AG04450 (cell line): ENCODE results near the gene POLD2. TPM values are rescaled to one million over a fixed set of nuclear protein-coding genes. Genes with fewer than 3 reads are reported as not detected.

Source experiments
- CTCF ChIA-PET: fragments of 300-600, 350-600 bp; formaldehyde crosslinking; extraction: SDS; loops from one replicate; lab custom pipeline; 2022; ENCODE audit warnings: antibody characterized with exemption, inconsistent platforms; lab: Charles Lee
- POLR2A ChIA-PET: fragments of 350-600 bp; formaldehyde crosslinking; extraction: SDS; loops from one replicate; lab custom pipeline; 2021; ENCODE audit warnings: antibody characterized with exemption, inconsistent platforms; lab: Yijun Ruan, JAX
- DNase-seq: peaks from one replicate; pipeline ENCODE4 v3.0.0-alpha.2; 2011; ENCODE audit warnings: low read depth, low spot score
- H3K27ac ChIP-seq: one replicate; pipeline ENCODE4 v1.5.1; 2012; ENCODE audit warnings: low read depth, low read length, control low read depth
- H3K27me3 ChIP-seq: one replicate; pipeline ENCODE4 v1.6.0; 2012; ENCODE audit warnings: low read length; ENCODE audit not compliant: control insufficient read depth, insufficient read depth
- H3K4me3 ChIP-seq: 2 replicates; pipeline ENCODE4 v1.5.1; 2011; ENCODE audit warnings: mild to moderate bottlenecking, low read depth, low read length, control low read depth
- H3K9me3 ChIP-seq: 2 replicates; pipeline ENCODE4 v1.5.1; 2012; ENCODE audit warnings: low read length; ENCODE audit not compliant: control insufficient read depth, insufficient read depth
- CTCF ChIP-seq: IDR thresholded peaks from 2 replicates; pipeline ENCODE4 v1.5.1; 2011; ENCODE audit warnings: low read depth, low read length, control low read depth, inconsistent platforms
- polyA plus RNA-seq: library from polyadenylated mRNA; depleted of rRNA; stranded (reverse); fragments of >200 nt; gene quantifications from 2 replicates; pipeline ENCODE4 v1.2.3, GENCODE V29; 2011

Gene POLD2
- polyA plus RNA-seq, 1 experiment = 64.8 TPM

GRCh38 chr7:44155191-44156185 is 32.1 kb upstream of the POLD2 start:
- no peak overlapping the region for H3K27ac ChIP-seq
- TF ChIP-seq CTCF = no peak
- H3K27me3 ChIP-seq = no peaks in the 10 kb centered on the region
- ChIA-PET CTCF (no interaction called here), POLR2A (no interaction called here)
- no peak overlapping the region for H3K4me3 ChIP-seq
- no peaks in the 10 kb centered on the region for H3K9me3 ChIP-seq
- DNase-seq = no peak

- no peak for TF ChIP-seq CTCF
- H3K9me3 ChIP-seq = no peaks in the 10 kb centered on the region
- CTCF ChIA-PET = no interaction called here
- DNase-seq = no peak
- H3K4me3 ChIP-seq = no peak overlapping the region
- H3K27ac ChIP-seq = no peak overlapping the region
- POLR2A ChIA-PET = no interaction called here
- no peaks in the 10 kb centered on the region for H3K27me3 ChIP-seq
Observed at GRCh38 chr7:44154703-44155102, 31.4 kb upstream of the POLD2 start.

DNA sequence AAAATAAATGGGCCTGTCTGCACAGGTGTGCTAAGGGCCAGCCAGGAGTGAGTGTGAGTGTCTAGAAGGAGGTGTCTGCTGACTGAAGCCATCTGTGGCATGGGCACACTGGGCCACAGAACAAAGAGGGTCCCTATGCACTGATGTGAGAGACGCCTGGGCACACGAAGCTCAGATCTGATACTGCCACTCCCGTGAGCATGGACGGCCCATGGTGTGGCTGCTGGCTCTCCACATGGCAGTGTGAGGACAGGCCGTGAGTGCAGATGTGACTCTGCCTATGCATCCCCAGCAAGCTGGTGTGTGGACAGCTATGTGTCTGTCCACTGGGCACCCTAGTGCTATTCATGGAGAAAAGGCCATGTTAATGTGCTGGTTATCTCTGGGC is 30.6 kb upstream of the POLD2 start:
- ChIA-PET CTCF (no interaction called here), POLR2A (no interaction called here)
- DNase-seq = no peak

GRCh38 chr7:44152971-44153947 is 29.9 kb upstream of the POLD2 start:
- Histone ChIP-seq H3K4me3 (no peak overlapping the region), H3K9me3 (no peaks in the 10 kb centered on the region), H3K27ac (no peak overlapping the region), H3K27me3 (no peaks in the 10 kb centered on the region)
- DNase-seq = no peak
- ChIA-PET POLR2A (no interaction called here), CTCF (interaction anchor here (0.9 kb wide), 1 partner anchor 43 kb away, joined by 3 read pairs; no protein-coding TSS in a partner anchor)
- no peak for TF ChIP-seq CTCF

More for the DNA sequence above, 30.6 kb upstream of the POLD2 start:
- TF ChIP-seq CTCF = no peak
- Histone ChIP-seq H3K27ac (no peak overlapping the region), H3K27me3 (no peaks in the 10 kb centered on the region), H3K9me3 (no peaks in the 10 kb centered on the region), H3K4me3 (no peak overlapping the region)
